GM13977 (cell line): ENCODE measurements around the gene RESF1.
"Not testable (repeated sequence)": the region's sequence is repeated elsewhere in the genome, so short reads cannot be mapped to it uniquely, and the experiment has no call there.

Experiments
- DNase-seq: peaks from one replicate; pipeline ENCODE4 v3.0.0; 2012; ENCODE audit warnings: low spot score
- in situ Hi-C: fragments of 300-500 bp; cut with MboI; formaldehyde crosslinking; loops from one replicate; pipeline ENCODE4 v1.12.0; 2022; ENCODE audit warnings: low sequenced_read_pairs, low pct_unique_long_range_greater_than_20kb, mixed read lengths, inconsistent platforms; ENCODE audit not compliant: unreplicated experiment
- TF ChIP-seq, protein P1 (sequence below): IDR thresholded peaks from 2 replicates; pipeline ENCODE4 v1.5.1; 2012; ENCODE audit warnings: mild to moderate bottlenecking, control low read depth; ENCODE audit not compliant: insufficient read depth; ENCODE audit errors: extremely low read depth, missing control alignments

Gene RESF1

DNA sequence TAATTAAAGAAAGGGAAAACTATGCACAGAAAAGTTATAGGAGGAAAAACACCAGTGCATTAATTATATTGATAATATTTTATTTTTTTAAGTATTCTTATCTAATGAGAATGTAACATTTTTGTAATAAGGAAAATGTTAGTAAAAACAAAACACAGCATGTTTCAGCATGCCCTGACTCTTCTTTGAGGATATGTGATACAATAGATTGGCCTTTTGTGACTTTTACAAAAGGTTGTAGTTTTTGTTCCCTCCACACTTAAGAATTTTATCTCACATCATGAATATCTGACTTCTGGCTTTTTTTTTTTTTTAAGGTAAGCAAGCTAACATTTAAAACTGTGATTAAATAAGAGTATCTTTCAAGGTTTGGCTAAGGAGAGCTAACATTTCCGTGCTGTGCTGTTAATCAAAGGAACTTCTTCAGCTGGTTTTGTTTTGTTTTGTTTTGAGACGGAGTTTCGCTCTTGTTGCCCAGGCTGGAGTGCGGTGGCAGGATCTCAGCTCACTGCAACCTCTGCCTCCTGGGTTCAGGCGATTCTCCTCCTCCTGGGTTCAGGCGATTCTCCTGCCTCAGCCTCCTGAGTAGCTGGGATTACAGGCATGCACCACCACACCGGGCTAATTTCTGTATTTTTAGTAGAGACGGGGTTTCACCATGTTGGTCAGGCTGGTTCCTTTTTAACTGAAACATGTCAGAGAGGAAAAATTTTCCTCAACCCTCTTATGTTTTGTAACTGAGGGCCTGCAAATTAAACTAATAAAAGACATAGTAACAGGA, 30.8 kb upstream of the RESF1 start:
- in situ Hi-C loops: no loop called here
- no peak for DNase-seq
- TF ChIP-seq, protein P1, sequence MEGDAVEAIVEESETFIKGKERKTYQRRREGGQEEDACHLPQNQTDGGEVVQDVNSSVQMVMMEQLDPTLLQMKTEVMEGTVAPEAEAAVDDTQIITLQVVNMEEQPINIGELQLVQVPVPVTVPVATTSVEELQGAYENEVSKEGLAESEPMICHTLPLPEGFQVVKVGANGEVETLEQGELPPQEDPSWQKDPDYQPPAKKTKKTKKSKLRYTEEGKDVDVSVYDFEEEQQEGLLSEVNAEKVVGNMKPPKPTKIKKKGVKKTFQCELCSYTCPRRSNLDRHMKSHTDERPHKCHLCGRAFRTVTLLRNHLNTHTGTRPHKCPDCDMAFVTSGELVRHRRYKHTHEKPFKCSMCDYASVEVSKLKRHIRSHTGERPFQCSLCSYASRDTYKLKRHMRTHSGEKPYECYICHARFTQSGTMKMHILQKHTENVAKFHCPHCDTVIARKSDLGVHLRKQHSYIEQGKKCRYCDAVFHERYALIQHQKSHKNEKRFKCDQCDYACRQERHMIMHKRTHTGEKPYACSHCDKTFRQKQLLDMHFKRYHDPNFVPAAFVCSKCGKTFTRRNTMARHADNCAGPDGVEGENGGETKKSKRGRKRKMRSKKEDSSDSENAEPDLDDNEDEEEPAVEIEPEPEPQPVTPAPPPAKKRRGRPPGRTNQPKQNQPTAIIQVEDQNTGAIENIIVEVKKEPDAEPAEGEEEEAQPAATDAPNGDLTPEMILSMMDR: no peak

- TF ChIP-seq, protein P1: no peak
- DNase-seq: no peak
- in situ Hi-C loops: no loop called here
Measured at GRCh38 chr12:31929027-31929526, 30.1 kb upstream of the RESF1 start.

DNA sequence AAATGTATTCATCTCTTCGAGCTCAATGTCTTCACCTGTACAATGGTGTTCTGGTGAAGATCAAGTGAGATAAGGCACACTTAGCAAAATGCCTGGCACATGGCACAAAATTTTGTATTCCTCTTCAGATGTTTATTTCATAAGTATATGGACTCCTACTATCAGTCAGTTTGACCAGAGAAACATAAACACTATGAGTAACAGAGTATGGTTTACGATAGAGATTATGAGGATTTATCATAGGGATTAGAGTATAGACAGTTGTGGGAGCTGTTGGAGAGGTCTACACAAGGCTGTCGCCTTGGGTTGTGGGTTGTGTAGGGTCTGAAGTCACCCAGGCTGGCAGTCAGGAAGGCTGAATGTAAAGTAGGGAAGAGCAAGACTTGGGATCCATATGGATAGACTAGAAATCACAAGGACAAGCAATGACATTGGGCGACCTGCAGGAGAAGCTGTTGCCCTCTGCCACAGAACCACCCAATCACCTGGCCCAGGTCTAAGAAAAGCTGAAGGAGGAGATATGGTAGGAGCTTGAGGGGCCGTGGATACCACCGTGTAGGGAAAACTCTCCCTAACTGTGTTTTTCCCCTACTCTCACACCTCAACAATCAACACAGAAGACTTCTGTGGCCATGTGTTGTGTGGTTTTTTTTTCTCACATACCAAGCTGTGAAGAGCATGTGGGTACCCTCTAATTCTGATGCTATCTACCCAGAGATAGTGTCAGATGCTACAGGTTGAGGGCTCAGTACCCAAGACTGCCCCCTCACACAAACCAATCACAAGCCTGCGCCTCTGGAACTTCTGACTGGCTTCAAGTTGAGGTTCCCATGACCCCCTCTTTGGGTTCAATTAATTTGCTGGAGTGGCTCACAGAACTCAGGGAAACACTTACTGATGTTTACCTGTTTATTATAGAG, 27.2 kb upstream of the RESF1 start:
- in situ Hi-C loops: no loop called here
- DNase-seq: no peak

DNA sequence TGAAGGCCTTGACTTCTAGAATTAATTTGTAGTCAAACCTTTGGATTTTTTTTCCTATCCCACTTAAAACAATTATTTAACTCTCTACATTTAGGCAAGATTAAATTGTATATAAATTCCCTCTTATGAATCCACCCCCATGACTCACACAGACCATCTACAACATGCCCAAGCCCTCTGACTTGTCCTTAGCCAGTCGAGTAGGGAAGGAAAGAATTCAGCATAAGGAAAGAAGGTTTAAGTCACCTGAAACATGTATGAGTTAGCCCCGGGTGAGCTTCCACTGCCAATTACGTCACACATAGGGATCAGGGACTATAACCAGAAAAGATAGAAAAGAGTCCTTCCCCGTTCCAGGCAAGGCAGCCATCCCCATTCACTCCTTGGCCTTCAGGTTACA, 14.9 kb upstream of the RESF1 start:
- in situ Hi-C loops: no loop called here
- no peak for DNase-seq

More for the DNA sequence above, 27.2 kb upstream of the RESF1 start:
- TF ChIP-seq, protein P1: no peak

GRCh38 chr12:31947971-31948370, 11.2 kb upstream of the RESF1 start:
- in situ Hi-C loops: no loop called here
- TF ChIP-seq, protein P1: no peak
- no peak for DNase-seq

More for the DNA sequence above, 14.9 kb upstream of the RESF1 start:
- TF ChIP-seq, protein P1: no peak

GRCh38 chr12:31948697-31949359, 10.4 kb upstream of the RESF1 start:
- in situ Hi-C loops, DNase-seq: not testable (repeated sequence)

DNA sequence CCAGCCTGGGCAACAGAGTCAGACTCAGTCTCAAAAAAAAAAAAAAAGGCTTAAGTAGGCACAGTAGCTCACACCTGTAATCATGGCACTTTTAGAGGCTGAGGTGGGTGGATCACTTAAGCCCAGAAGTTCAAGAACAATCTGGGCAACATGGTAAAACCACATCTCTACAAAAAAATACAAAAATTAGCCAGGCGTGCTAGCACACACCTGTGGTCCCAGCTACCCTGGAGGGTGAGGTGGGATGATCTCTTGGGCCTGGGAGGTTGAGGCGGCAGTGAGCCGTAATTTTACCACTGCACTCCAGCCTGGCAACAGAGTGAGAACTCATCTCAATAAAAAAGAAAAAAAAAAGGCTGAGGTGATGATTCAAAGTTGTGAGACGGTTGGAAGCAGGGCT, 9.1 kb upstream of the RESF1 start:
- TF ChIP-seq, protein P1: no peak
- in situ Hi-C loops: no loop called here

More for the DNA sequence above, 9.1 kb upstream of the RESF1 start:
- DNase-seq: no peak
